Stimulated activated naive CD8-positive, alpha-beta T cell treated with anti-CD3 and anti-CD28 coated beads, Interleukin-15, amount 100 ng/mL, for 72 hours (primary cell): ENCODE results near the gene AUTS2.

Experiments
- ATAC-seq: fragments of 150-1000 bp; cut with Tn5 transposase; 2 replicates; pipeline ENCODE4 v1.10.0; 2021; ENCODE audit warnings: mild to moderate bottlenecking, moderate library complexity
- DNase-seq, 2 donors: peaks; one replicate each; pipeline ENCODE4 v3.0.0; 2021 to 2022
- H3K27ac Mint-ChIP-seq, 2 donors: one replicate each; pipeline ENCODE4 v1.8.0; 2022; ENCODE audit warnings: mild to moderate bottlenecking in 2 of 2, mixed read lengths in 2 of 2, moderate library complexity in 2 of 2
- H3K27me3 Mint-ChIP-seq: one replicate; pipeline ENCODE4 v1.8.0; 2022; ENCODE audit warnings: mixed read lengths
- H3K4me1 Mint-ChIP-seq: one replicate; pipeline ENCODE4 v1.8.0; 2022; ENCODE audit warnings: mild to moderate bottlenecking, mixed read lengths
- H3K4me3 Mint-ChIP-seq, 2 donors: one replicate each; pipeline ENCODE4 v1.8.0; 2022; ENCODE audit warnings: mild to moderate bottlenecking in 2 of 2, mixed read lengths in 2 of 2, moderate library complexity in 1 of 2
- H3K9me3 Mint-ChIP-seq, 2 donors: one replicate each; pipeline ENCODE4 v1.8.0; 2022; ENCODE audit warnings: mixed read lengths in 2 of 2

AUTS2 gene

DNA sequence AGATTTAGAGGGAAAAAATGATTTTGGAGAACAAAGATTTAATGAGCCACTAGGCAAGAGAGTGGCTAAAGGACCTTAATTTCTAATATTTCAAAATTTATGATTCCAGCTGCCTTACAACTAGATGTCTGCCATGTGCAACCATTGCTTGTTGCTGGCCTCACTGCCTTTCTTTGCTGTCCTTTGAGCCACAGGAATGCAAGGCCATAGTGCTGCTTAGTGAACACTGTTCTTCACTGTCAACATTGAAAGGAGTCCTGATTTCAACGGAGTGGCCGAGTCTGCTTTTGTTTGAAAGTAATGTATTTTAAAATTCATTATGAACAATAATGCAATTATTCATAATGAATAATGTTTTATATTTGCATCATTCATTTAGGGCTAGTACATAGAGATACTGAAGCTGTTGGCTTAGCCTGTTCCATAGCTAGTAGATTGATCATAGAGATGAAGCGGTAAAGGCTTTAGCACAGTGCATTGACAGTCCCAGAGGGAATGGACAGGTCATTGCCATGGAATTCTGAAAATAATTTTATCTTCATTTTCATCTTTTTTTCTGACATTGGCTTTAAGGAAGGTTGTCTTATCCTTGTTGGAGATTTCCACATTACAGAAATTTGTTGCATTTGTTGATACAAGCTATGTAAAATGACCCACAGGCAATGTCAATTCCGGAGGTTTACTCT, 544.1 kb downstream of the AUTS2 start:
- DNase-seq = no peak
- H3K4me1 Mint-ChIP-seq = no peaks in the 10 kb centered on the region
- H3K9me3 Mint-ChIP-seq = no peaks in the 10 kb centered on the region
- no peak for ATAC-seq
- no peaks in the 10 kb centered on the region for H3K27me3 Mint-ChIP-seq
- H3K4me3 Mint-ChIP-seq = no peak overlapping the region
- no peak overlapping the region for H3K27ac Mint-ChIP-seq

GRCh38 chr7:70143075-70144044, 545.1 kb downstream of the AUTS2 start:
- no peak for ATAC-seq

GRCh38 chr7:70148997-70149396, 550.7 kb downstream of the AUTS2 start:
- Mint-ChIP-seq H3K4me1 (no peaks in the 10 kb centered on the region), H3K9me3 (peaks cover 8 to 13% of the 10 kb centered on the region in 2 donors), H3K4me3 (no peak overlapping the region), H3K27me3 (no peaks in the 10 kb centered on the region), H3K27ac (no peak overlapping the region)
- no peak for ATAC-seq
- DNase-seq = no peak

More at GRCh38 chr7:70143075-70144044, 545.1 kb downstream of the AUTS2 start:
- no peak overlapping the region for H3K27ac Mint-ChIP-seq
- H3K9me3 Mint-ChIP-seq = no peaks in the 10 kb centered on the region
- no peak overlapping the region for H3K4me3 Mint-ChIP-seq
- no peak for DNase-seq
- no peaks in the 10 kb centered on the region for H3K27me3 Mint-ChIP-seq
- H3K4me1 Mint-ChIP-seq = no peaks in the 10 kb centered on the region

GRCh38 chr7:70152313-70152712, 554.0 kb downstream of the AUTS2 start:
- ATAC-seq (no peak), DNase-seq (no peak)
- Mint-ChIP-seq H3K4me1 (no peaks in the 10 kb centered on the region), H3K9me3 (peaks cover 8 to 13% of the 10 kb centered on the region in 2 donors), H3K27ac (no peak overlapping the region), H3K4me3 (no peak overlapping the region), H3K27me3 (no peaks in the 10 kb centered on the region)

- no peaks in the 10 kb centered on the region for H3K4me1 Mint-ChIP-seq
- H3K9me3 Mint-ChIP-seq = peaks cover 8 to 13% of the 10 kb centered on the region in 2 donors
- DNase-seq (no peak), ATAC-seq (no peak)
- no peaks in the 10 kb centered on the region for H3K27me3 Mint-ChIP-seq
- H3K27ac Mint-ChIP-seq = no peak overlapping the region
- H3K4me3 Mint-ChIP-seq = no peak overlapping the region
Measured at GRCh38 chr7:70153933-70154332, 555.7 kb downstream of the AUTS2 start.

DNA sequence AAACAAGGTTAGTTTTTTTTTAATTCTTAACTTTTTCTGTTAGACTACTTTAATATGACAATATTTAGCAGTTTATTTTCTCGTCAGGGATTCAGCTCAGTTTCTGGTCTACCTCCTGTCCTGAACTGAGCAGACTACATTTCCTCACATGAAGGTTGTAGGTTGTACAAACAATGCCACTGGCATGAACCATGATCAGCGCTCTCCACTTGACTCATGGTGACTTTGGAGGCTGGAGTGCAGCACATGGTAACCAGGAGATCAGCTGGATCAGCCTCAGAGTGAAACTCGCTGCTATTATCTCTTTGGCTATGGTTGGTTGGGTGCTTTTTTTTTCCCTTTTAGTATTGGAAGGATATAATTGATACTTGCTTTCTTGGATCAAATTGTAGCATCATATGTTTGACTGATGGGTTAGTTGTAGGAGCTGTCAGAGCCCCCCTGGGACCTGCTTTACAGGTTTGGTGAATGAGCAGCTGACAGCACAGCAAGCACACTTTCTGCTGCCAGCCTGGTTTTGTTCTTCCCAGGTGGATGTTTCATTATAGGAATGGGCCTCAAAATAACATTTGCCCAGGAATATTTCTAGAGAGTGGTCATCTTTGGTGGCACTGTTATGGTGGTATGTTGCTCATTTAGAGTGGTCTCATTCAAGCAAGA, 556.4 kb downstream of the AUTS2 start:
- Mint-ChIP-seq H3K4me3 (no peak overlapping the region), H3K9me3 (peaks cover 8 to 13% of the 10 kb centered on the region in 2 donors), H3K27ac (no peak overlapping the region), H3K27me3 (no peaks in the 10 kb centered on the region), H3K4me1 (no peaks in the 10 kb centered on the region)
- DNase-seq = no peak
- no peak for ATAC-seq

DNA sequence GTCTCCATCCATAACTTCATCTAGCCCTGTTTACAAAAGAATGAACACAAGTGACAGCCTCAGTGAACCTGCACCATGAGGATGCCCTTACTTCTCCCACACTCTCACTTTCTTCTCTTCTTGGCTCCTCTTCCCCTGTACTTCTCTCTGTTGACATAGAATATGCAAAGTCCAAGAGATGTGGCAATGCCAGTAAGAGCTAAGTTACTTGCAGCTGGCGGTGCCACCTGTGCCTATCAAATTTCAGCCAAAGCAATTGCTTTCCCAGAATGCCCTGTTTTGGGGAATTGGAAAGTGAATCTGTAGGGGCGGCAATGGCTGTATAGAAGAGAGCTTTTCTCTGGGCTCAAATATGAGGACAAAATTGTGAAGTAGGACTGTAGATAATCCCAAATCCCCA, 557.8 kb downstream of the AUTS2 start:
- ATAC-seq (no peak), DNase-seq (no peak)
- Mint-ChIP-seq H3K4me3 (no peak overlapping the region), H3K4me1 (no peaks in the 10 kb centered on the region), H3K27me3 (no peaks in the 10 kb centered on the region), H3K27ac (no peak overlapping the region), H3K9me3 (peaks cover 8 to 9% of the 10 kb centered on the region in 2 donors)

DNA sequence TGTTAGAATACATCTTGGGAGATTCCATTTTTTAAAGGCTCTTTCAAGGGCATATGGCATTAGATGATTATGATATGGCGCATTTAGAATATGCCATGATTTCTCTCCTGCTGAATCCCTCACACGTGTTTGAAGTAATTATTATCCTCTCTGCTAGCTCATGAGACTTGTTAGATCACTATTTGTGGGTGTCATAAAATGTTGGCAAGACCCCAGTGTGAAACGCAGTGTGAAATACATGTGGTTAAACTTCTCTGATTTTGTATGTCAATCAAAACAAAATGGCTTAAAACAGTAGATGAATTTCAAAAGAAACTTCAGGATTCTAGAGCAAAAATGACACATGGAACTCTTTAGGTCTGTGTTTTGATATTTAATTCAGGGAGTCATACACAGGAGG, 560.8 kb downstream of the AUTS2 start:
- H3K4me3 Mint-ChIP-seq = no peak overlapping the region
- ATAC-seq (no peak), DNase-seq (no peak)

GRCh38 chr7:70165477-70166170, 567.3 kb downstream of the AUTS2 start:
- no peaks in the 10 kb centered on the region for H3K27me3 Mint-ChIP-seq
- no peak for DNase-seq
- no peak for ATAC-seq
- peaks cover 0 to 9% of the 10 kb centered on the region in 2 donors for H3K9me3 Mint-ChIP-seq
- no peaks in the 10 kb centered on the region for H3K4me1 Mint-ChIP-seq
- H3K27ac Mint-ChIP-seq = no peak overlapping the region
- H3K4me3 Mint-ChIP-seq = no peak overlapping the region

More for the DNA sequence above, 560.8 kb downstream of the AUTS2 start:
- Mint-ChIP-seq H3K4me1 (no peaks in the 10 kb centered on the region), H3K9me3 (no peaks in the 10 kb centered on the region), H3K27me3 (no peaks in the 10 kb centered on the region), H3K27ac (no peak overlapping the region)

- ATAC-seq (no peak), DNase-seq (no peak)
- H3K27me3 Mint-ChIP-seq = no peaks in the 10 kb centered on the region
- H3K9me3 Mint-ChIP-seq = peaks cover 0 to 9% of the 10 kb centered on the region in 2 donors
- H3K4me3 Mint-ChIP-seq = no peak overlapping the region
- no peak overlapping the region for H3K27ac Mint-ChIP-seq
- H3K4me1 Mint-ChIP-seq = no peaks in the 10 kb centered on the region
Measured at GRCh38 chr7:70171369-70171920, 573.2 kb downstream of the AUTS2 start.

- Mint-ChIP-seq H3K4me1 (peaks cover 8% of the 10 kb centered on the region), H3K4me3 (no peak overlapping the region), H3K27me3 (peaks cover 15% of the 10 kb centered on the region), H3K9me3 (no peaks in the 10 kb centered on the region), H3K27ac (no peak overlapping the region)
- DNase-seq (peak in 1 of 2 donors; percentile 12), ATAC-seq (peak; percentile 49)
Measured at GRCh38 chr7:70177166-70177565, 578.9 kb downstream of the AUTS2 start.

- Mint-ChIP-seq H3K4me3 (no peak overlapping the region), H3K4me1 (peaks cover 8% of the 10 kb centered on the region), H3K9me3 (no peaks in the 10 kb centered on the region), H3K27me3 (peaks cover 15% of the 10 kb centered on the region), H3K27ac (no peak overlapping the region)
- no peak for ATAC-seq
- no peak for DNase-seq
Measured at GRCh38 chr7:70178211-70178610, 579.9 kb downstream of the AUTS2 start.

GRCh38 chr7:70178787-70179186, 580.5 kb downstream of the AUTS2 start:
- Mint-ChIP-seq H3K27ac (no peak overlapping the region), H3K4me1 (peaks cover 8% of the 10 kb centered on the region)

DNA sequence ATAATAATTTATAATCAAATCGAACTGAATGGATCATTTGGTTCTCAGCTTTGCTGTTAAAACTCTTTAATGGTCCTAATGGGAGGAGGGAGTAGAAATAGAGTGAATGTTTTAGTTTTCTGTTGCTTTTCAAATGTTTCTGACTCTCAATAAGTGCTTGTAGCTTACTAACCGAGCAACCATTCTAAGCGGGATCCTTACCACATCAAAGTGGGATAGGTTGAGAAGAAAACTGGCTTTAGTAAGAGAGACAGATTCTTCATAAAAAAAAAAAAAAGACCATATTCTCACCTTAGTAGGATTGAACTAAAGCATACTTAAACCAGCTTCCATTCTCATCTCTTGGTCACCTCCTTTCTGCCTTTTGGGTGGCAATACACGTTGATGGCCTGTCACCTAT, 584.2 kb downstream of the AUTS2 start:
- Mint-ChIP-seq H3K9me3 (no peaks in the 10 kb centered on the region), H3K4me3 (no peak overlapping the region), H3K27ac (no peak overlapping the region), H3K4me1 (peaks cover 7% of the 10 kb centered on the region), H3K27me3 (peaks cover 21% of the 10 kb centered on the region)
- ATAC-seq = no peak
- DNase-seq = no peak

More at GRCh38 chr7:70178787-70179186, 580.5 kb downstream of the AUTS2 start:
- Mint-ChIP-seq H3K27me3 (peaks cover 15% of the 10 kb centered on the region), H3K9me3 (no peaks in the 10 kb centered on the region), H3K4me3 (no peak overlapping the region)
- no peak for DNase-seq
- no peak for ATAC-seq

- Mint-ChIP-seq H3K27me3 (peaks cover 26% of the 10 kb centered on the region), H3K4me1 (no peaks in the 10 kb centered on the region), H3K4me3 (no peak overlapping the region), H3K9me3 (no peaks in the 10 kb centered on the region), H3K27ac (no peak overlapping the region)
- DNase-seq (no peak), ATAC-seq (no peak)
Measured at GRCh38 chr7:70183278-70183677, 585.0 kb downstream of the AUTS2 start.
